Progenitor cell of endocrine pancreas (in vitro differentiated cells): ENCODE data around the gene UTP20. TPM values are rescaled to one million over a fixed set of nuclear protein-coding genes. Genes with fewer than 3 reads are reported as not detected.

Experiments used
- DNase-seq: peaks from one replicate; pipeline ENCODE4 v3.0.0; 2021; ENCODE audit warnings: low spot score; ENCODE audit not compliant: unreplicated experiment
- H3K27ac Mint-ChIP-seq: 2 replicates; pipeline ENCODE4 v1.8.0; 2021; ENCODE audit warnings: mild to moderate bottlenecking, moderate library complexity, mixed read lengths
- H3K27me3 Mint-ChIP-seq: 2 replicates; pipeline ENCODE4 v1.8.0; 2021; ENCODE audit warnings: mixed read lengths
- H3K36me3 Mint-ChIP-seq: 2 replicates; pipeline ENCODE4 v1.8.0; 2022; ENCODE audit warnings: mixed read lengths; ENCODE audit not compliant: insufficient read depth
- H3K4me1 Mint-ChIP-seq: 2 replicates; pipeline ENCODE4 v1.8.0; 2021; ENCODE audit warnings: low read depth, mixed read lengths
- H3K4me3 Mint-ChIP-seq: 2 replicates; pipeline ENCODE4 v1.8.0; 2021; ENCODE audit warnings: low read depth, mild to moderate bottlenecking, moderate library complexity, mixed read lengths
- H3K9me3 Mint-ChIP-seq: 2 replicates; pipeline ENCODE4 v1.8.0; 2021; ENCODE audit warnings: low read depth, mixed read lengths
- CTCF ChIP-seq: fragments of 200-600 bp; sonication (generic); IDR thresholded peaks from one replicate; pipeline ENCODE4 v1.5.0; 2021; ENCODE audit warnings: antibody characterized with exemption, mild to moderate bottlenecking; ENCODE audit not compliant: unreplicated experiment
- total RNA-seq: library from RNA; stranded (reverse); gene quantifications from 2 replicates; pipeline ENCODE4 v1.2.1, GENCODE V29; 2021

UTP20 gene
- total RNA-seq, 1 donor from 2014 or later, result 16.3 TPM

- Mint-ChIP-seq H3K9me3 (no peaks in the 10 kb centered on the region), H3K27ac (no peak overlapping the region), H3K36me3 (peaks cover 24% of the 10 kb centered on the region), H3K4me1 (no peaks in the 10 kb centered on the region), H3K4me3 (no peak overlapping the region), H3K27me3 (no peaks in the 10 kb centered on the region)
- DNase-seq, result no peak
- TF ChIP-seq CTCF, result no peak
Observed at GRCh38 chr12:101305794-101306193, 25.9 kb downstream of the UTP20 start.

- no peak for TF ChIP-seq CTCF
- DNase-seq, result no peak
- Mint-ChIP-seq H3K36me3 (peaks cover 7% of the 10 kb centered on the region), H3K9me3 (no peaks in the 10 kb centered on the region), H3K4me3 (no peak overlapping the region), H3K4me1 (no peaks in the 10 kb centered on the region), H3K27me3 (no peaks in the 10 kb centered on the region), H3K27ac (no peak overlapping the region)
Observed at GRCh38 chr12:101322480-101322879, 42.6 kb downstream of the UTP20 start.

GRCh38 chr12:101323255-101323654 is 43.4 kb downstream of the UTP20 start:
- no peak for TF ChIP-seq CTCF
- Mint-ChIP-seq H3K4me3 (no peak overlapping the region), H3K9me3 (no peaks in the 10 kb centered on the region), H3K27me3 (no peaks in the 10 kb centered on the region), H3K27ac (no peak overlapping the region), H3K4me1 (no peaks in the 10 kb centered on the region), H3K36me3 (peaks cover 9% of the 10 kb centered on the region)
- no peak for DNase-seq

- no peaks in the 10 kb centered on the region for H3K9me3 Mint-ChIP-seq
- H3K36me3 Mint-ChIP-seq, result peaks cover 10% of the 10 kb centered on the region
- no peak overlapping the region for H3K27ac Mint-ChIP-seq
- no peak for TF ChIP-seq CTCF
- no peaks in the 10 kb centered on the region for H3K27me3 Mint-ChIP-seq
- H3K4me3 Mint-ChIP-seq, result no peak overlapping the region
- no peak for DNase-seq
- no peaks in the 10 kb centered on the region for H3K4me1 Mint-ChIP-seq
Observed at GRCh38 chr12:101325590-101325989, 45.7 kb downstream of the UTP20 start.

- no peak for DNase-seq
- no peak for TF ChIP-seq CTCF
- Mint-ChIP-seq H3K36me3 (peaks cover 12% of the 10 kb centered on the region), H3K27ac (no peak overlapping the region), H3K4me3 (no peak overlapping the region), H3K4me1 (no peaks in the 10 kb centered on the region), H3K9me3 (no peaks in the 10 kb centered on the region), H3K27me3 (no peaks in the 10 kb centered on the region)
Observed at GRCh38 chr12:101327051-101327450, 47.1 kb downstream of the UTP20 start.
